GM18909 (cell line): Measurements from ENCODE around the gene ISYNA1.

Experiments used
- ATAC-seq: cut with Tn5 transposase; IDR thresholded peaks from one replicate; pipeline ENCODE4 v1.9.1; 2021; ENCODE audit warnings: mild to moderate bottlenecking; ENCODE audit not compliant: unreplicated experiment, poor library complexity

Gene ISYNA1

DNA sequence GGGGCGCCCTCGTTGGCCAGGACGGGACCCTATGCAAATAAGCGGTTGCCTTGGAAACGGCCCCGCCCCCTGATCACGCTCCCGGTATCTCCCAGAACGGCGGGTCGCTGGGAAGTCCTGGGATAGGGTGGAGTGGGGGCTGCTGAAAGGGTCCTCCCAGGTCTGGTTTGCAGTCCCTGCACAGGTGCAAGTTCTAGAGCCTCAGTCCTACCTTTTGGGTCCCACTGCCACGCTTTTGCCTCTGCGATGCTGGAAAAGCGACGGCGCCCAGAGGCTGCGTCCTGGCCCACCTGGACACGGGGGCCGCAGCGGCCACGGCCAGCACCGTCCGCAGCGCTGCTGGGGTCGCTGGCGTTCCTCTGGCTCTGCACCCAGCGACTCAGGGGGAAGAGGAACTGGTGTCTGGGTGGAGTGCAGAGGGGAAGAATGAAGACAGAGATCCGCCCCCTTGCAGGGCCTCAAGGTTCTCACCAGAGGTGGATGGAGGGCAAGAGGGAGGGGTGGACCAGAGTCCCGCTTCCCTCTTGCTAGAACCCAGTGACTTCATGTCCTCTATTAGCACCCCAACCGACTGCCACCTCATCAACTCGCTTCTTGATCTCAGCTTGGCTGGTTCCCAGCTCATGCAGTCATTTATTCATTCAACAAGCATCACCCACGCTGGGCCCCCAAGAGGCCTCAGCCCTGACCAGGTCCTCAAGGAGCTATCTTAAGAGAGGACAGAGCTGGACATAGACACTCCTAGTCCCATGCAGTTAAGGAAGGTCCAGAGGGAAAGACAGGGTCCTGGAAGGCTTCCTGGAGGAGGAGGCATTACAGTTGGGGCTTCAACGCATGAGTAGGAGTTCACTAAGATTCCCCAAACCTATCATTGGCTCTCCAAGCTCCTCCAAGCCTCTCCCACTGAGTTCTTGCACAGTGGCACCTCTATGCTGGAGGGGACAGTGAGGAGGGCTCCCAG is 40.4 kb downstream of the ISYNA1 start, which contains the start of gene LRRC25:
LRRC25 (minus strand) TSS at position 381 of the 961 bp plus-strand sequence. CDS start 659 bp downstream, outside the sequence.
- no peak for ATAC-seq

DNA sequence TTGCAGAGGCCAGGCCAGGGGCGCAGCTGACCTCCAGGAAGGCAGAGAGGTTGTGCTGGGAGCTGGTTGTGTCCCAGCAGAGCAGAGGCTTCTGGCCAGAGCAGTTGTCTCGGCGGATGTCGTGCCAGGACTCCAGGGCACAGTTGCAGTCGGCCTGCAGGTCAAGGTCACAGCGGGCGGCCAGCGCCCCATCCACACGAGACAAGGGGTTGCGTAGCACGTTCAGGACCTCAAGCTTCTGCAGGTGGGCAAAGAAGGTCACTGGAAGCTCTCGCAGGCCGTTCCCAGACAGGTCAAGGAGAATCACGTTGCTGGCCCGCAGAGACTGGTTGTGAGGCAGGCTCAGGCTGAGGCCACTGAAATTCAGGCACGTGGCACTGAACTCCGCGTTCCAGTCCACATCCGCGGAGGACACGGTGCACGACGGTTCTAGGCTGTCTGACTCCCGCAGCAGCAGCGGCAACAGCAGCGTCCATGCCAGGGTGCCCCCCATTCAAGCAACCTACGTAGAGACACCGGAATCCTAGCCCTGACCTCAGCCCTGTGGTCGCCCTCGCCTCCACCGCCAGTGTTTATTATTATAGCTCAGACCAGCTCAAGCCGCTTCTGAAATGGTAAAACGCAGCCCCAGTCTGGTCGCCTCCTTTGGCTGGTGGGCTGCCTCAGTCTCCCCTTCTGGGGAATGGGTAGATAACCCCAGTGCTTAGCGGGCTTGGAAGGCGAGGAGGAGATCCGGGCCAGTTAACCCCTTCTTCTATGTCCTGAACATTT is 41.3 kb downstream of the ISYNA1 start:
- no peak for ATAC-seq

DNA sequence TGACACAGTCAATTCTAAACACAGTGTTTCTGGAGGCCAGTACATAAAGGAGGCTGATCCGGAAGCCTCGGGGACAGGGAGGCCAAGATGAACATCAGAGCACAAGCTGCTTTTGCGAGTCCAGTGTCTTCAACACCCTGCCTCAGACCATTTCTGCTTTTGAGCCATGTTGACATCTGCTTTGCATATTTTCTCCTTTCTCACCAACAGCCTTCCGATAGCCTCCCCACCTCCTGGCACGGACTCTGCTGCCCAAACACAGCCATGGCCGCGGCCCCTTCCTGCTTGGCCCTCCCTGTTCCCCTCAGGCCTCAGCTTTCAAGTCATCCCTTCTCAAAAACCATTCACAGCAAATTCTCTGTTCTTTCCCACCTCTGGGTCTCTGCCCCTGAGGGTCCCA is 44.1 kb downstream of the ISYNA1 start:
- no peak for ATAC-seq

DNA sequence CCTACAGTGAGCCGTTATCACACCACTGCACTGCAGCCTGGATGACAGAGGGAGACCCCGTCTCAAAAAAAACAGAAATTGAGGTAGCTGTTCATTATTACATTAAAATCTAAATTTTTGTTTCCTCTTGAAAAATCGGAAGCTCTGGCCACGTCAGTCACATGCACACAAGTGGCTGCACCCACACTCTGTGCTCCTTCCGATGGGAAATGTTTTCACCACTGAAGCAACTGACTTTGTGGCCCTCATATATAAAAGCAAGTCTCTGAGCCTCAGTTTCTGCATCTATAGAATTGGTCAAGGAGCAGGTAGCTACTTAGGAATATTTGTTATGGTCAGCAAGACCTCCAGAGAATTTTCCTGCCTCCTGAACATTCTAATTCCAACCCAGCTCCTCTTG is 45.0 kb downstream of the ISYNA1 start:
- ATAC-seq = no peak

DNA sequence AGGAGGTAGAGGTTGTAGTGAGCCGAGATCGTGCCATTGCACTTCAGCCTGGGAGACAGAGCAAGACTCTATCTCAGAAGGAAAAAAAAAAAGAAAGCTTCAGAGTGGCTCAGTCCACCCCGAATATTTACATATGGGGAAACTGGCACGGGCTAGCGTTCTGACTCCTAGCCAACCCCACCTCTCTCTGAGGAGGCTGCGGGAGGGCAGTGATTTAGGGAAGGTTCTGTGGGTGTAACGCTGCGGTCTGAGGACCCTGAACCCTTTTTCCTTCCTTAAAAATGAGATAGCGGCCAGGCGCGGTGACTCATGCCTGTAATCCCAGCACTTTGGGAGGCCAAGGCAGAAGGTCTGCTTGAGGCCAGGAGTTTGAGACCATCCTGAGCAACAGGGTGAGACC is 45.5 kb downstream of the ISYNA1 start:
- no peak for ATAC-seq

DNA sequence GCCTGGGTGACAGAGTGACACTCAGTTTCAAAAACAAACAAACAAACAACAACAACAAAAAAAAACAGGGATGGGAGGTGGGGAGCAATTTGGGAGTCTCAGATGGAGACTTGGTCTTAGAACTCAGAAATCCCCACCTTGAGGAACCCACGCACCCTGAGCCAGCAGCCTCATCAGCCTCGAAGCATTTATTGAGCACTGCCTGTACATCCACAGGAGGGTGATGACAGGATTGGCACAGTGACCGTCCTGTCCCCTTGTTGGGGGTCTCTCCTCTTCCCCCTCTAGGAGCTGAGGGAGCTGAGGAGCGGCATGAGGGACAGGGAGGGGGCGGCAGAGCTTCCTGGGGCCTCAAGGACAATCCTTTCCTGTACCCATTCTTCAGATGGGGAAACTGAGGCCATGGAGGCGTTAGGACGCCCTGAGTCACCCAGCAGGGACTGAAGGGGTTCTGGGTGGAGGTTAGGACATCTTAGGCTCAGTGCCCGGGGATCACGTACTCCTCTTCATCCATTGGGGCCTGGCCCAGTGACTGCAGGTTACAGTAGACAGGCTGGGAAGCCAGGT is 46.3 kb downstream of the ISYNA1 start:
- no peak for ATAC-seq

DNA sequence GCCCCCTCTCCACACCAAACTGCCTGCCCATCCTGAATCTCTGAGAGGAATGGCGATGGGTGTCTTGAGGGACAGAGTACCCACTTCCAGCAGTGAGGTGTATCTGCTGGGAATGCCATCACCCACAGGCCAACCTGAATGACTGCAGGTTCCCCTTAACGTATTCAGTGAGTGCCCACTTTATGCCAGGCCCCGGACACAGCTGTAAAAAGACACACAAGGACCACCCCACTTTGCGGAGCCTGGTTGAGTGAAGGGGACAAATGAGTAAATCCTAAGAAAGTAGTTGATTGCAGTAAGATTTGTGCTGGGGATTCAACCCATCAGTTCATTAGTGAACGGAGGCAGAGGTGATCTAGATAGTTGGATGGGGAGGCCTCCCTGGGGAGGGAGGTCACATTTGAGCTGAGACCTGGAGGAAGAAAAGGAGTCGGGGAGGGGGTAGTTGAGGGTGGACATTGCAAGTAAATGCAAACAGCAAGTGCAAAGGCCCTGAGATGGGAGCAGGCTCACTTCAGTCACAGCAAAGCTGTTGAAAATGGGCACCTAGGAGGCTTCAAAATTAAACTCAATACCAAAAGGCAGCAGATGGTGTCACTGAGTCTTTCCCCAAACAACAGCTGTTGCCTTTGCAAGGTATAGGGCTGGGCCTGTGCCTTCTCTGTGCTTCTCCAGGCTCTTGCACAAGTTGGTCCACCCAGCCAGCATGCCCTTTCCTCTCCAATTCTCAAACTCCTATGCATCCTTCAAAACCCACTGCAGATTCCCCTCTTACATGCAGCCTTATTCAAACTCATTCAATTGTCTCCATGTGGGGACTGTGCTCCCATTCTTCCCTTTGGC is 47.6 kb downstream of the ISYNA1 start:
- ATAC-seq = no peak

DNA sequence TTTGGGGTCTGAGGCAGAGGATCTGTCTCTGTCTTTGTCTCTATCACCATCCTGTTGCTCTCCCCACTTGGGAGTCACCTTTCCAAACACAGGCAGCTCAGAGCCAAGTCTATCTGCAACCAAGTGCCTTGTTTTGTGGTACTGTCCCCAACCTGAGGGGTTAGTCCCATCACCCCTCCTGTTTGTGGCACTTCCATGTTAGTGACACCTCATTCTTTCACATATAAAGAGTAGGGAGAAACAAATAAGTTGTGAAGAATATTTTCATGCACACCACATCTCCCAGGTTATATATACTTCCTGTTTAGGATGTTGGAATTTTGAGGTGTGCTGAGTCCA is 48.2 kb downstream of the ISYNA1 start:
- ATAC-seq = no peak

DNA sequence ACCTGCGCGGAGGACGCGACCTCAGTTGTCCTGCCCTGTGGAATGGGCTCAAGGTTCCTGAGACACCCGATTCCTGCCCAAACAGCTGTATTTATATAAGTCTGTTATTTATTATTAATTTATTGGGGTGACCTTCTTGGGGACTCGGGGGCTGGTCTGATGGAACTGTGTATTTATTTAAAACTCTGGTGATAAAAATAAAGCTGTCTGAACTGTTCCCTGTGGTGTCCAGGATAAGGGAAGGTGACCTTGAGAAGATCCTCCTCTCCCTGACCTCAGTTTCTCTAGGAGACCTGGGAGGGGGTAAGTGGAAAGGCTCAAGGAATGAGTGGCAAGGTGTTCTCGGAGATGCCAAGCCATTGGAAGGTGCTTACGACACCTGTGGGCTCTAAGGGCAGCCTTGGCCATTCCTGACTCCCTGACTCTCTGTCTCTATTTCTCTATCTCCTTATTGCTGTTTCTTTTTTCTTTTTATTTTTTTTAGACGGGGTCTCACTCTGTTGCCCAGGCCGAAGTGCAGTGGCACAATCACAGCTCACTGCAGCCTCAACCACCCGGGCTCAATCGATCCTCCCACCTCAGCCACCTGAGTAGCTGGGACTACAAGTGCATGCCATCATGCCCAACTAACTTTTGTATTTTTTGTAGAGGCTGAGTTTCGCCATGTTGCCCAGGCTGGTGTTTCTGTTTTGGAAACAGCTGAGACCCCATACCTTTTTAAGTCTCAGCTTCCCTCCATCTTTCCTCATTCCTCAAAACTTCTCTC is 48.8 kb downstream of the ISYNA1 start:
- no peak for ATAC-seq

DNA sequence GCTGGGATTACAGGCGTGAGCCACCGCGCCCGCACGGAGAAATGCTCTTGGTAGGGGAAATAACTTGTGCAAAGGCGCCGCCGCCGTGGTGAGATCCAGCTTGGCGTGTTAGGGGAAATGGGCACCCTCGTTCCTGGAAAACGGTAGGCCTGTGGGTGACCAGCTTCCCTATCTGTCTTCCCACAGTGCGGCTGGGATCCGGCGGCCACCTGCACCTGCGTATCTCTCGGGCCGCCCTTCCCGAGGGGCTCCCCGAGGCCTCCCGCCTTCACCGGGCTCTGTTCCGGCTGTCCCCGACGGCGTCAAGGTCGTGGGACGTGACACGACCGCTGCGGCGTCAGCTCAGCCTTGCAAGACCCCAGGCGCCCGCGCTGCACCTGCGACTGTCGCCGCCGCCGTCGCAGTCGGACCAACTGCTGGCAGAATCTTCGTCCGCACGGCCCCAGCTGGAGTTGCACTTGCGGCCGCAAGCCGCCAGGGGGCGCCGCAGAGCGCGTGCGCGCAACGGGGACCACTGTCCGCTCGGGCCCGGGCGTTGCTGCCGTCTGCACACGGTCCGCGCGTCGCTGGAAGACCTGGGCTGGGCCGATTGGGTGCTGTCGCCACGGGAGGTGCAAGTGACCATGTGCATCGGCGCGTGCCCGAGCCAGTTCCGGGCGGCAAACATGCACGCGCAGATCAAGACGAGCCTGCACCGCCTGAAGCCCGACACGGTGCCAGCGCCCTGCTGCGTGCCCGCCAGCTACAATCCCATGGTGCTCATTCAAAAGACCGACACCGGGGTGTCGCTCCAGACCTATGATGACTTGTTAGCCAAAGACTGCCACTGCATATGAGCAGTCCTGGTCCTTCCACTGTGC is 49.6 kb downstream of the ISYNA1 start:
- ATAC-seq = peak; percentile 75

DNA sequence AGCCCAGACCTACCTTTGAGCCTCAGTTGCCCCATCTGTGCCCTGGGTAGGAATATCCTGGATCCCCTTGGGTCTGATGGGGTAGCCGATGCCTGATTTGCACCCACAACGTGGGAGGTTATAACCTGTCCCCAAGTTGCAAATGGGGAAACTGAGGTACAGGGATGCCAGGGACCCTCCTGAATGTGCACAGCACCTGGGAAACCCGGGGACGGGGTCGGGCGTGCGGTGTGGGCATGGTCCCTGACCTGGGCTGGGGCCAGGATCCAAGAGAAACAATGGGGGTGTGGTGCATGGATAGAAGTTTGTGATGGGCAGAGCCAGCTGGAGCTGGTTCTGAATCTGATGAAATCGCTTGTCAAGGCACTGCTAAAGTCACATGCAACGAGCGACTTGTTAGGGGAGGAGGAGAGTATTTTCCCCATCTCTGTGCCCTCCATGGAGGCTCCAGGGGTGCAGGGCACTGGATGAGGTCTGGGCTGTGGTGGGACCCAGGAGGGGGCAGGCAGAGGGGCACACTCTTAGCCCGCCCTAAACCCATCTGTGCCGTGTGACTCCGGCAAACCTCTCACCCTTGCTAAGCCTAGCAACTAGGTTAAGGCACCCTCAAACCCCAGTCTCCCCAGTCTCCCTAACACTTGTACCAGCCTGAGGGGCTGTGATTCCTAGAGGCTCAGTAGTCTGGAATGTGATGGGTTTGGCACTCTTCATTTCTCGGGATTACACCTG is 51.2 kb downstream of the ISYNA1 start:
- ATAC-seq = no peak

DNA sequence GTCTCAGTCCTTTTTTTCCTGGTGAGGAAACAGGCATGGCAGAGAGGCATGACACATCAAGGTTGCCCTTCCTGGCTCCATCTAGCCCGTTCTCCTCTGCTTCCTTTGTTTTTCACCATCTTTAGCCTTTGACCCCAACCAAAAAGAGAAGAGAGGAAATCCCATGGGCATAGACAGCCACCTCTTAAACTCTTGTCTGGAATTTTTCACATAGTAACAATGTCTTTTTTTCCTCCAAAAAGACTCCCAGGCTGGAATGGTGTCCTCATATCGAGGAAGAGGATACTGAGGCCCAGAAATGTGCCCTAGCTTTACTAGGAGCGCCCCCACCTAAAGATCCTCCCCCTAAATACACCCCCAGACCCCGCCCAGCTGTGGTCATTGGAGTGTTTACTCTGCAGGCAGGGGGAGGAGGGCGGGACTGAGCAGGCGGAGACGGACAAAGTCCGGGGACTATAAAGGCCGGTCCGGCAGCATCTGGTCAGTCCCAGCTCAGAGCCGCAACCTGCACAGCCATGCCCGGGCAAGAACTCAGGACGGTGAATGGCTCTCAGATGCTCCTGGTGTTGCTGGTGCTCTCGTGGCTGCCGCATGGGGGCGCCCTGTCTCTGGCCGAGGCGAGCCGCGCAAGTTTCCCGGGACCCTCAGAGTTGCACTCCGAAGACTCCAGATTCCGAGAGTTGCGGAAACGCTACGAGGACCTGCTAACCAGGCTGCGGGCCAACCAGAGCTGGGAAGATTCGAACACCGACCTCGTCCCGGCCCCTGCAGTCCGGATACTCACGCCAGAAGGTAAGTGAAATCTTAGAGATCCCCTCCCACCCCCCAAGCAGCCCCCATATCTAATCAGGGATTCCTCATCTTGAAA is 52.0 kb downstream of the ISYNA1 start, which contains the start of gene GDF15:
GDF15 (plus strand) TSS at position 484 of the 868 bp plus-strand sequence; CDS start at position 516, 32 bp downstream.
- ATAC-seq = no peak

DNA sequence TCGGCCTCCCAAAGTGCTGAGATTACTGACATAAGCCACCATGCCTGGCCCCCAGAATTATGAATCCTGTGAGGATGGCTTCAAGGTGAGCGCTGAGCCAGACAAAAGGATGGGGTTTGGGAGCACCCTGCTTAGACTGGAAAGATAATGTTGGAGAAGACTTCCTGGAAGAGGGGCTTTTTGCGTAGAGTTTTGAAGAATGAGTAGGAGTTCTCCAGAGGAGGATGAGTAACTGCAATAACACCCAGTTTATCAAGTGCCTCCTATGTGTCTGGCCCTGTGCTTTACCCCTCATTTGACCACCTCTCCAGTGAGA is 52.6 kb downstream of the ISYNA1 start:
- no peak for ATAC-seq

DNA sequence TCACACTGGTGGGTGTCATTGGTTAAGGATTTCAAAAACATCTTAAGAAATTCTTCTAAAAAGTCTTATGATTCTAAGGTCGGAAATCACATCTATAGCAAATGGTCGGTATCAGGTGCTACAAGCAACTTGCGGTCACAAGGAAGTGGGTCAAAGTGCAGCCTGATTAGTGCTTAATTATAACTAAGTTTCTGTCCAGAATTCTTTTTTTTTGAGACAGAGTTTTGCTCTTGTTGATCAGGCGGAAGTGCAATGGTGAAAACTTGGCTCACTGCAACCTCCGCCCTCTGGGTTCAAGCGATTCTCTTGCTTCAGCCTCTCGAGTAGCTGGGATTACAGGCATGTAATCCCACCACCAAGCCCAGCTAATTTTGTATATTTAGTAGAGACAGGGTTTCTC is 53.2 kb downstream of the ISYNA1 start:
- no peak for ATAC-seq
